ENCODE results near the gene UNC5C.

The UNC5C gene

GRCh38 chr4:95548738-95549245 lies at the start of gene UNC5C:
Gene UNC5C (minus strand): TSS chr4:95548973.
- no peak for DNase-seq

- DNase-seq = no peak
Observed at GRCh38 chr4:95596676-95597075, 47.9 kb upstream of the UNC5C start.

GRCh38 chr4:95594629-95595028 lies 45.9 kb upstream of the UNC5C start:
- DNase-seq = no peak

- no peak for DNase-seq
Observed at GRCh38 chr4:95594013-95594412, 45.2 kb upstream of the UNC5C start.

- DNase-seq = no peak
Observed at GRCh38 chr4:95591278-95591677, 42.5 kb upstream of the UNC5C start.

- DNase-seq = no peak
Observed at GRCh38 chr4:95590615-95591014, 41.8 kb upstream of the UNC5C start.

GRCh38 chr4:95585016-95585695 lies 36.4 kb upstream of the UNC5C start:
- DNase-seq = peak; percentile 1

GRCh38 chr4:95580226-95580625 lies 31.5 kb upstream of the UNC5C start:
- no peak for DNase-seq

GRCh38 chr4:95572304-95572991 lies 23.7 kb upstream of the UNC5C start:
- DNase-seq = no peak

GRCh38 chr4:95571577-95571976 lies 22.8 kb upstream of the UNC5C start:
- no peak for DNase-seq

- DNase-seq = no peak
Observed at GRCh38 chr4:95563638-95564337, 15.0 kb upstream of the UNC5C start.

- no peak for DNase-seq
Observed at GRCh38 chr4:95560774-95561173, 12.0 kb upstream of the UNC5C start.

GRCh38 chr4:95556207-95556859 lies 7.6 kb upstream of the UNC5C start:
- DNase-seq = no peak

GRCh38 chr4:95552942-95553550 lies 4.3 kb upstream of the UNC5C start:
- no peak for DNase-seq

- no peak for DNase-seq
Observed at GRCh38 chr4:95551653-95552052, 2.9 kb upstream of the UNC5C start.

GRCh38 chr4:95550115-95550987 lies 1.6 kb upstream of the UNC5C start:
- DNase-seq = no peak

- DNase-seq = peak; percentile 66
Observed at GRCh38 chr4:95549246-95550114, 707 bp upstream of the UNC5C start.

- no peak for DNase-seq
Observed at GRCh38 chr4:95547715-95548471, 880 bp downstream of the UNC5C start.

GRCh38 chr4:95546866-95547714 lies 1.7 kb downstream of the UNC5C start:
- no peak for DNase-seq

Measured in activated CD4-positive, alpha-beta T cell treated with anti-CD3 and anti-CD28 coated beads, Interleukin-2, amount 50 U/mL, for 16 hours (primary cell).